SKM-1 treated with dmso at 0.1 percent for 144 hours (cell line): ENCODE data around the gene GNS.
"Not testable (repeated sequence)": the region's sequence is repeated elsewhere in the genome, so short reads cannot be mapped to it uniquely, and the experiment has no call there.

ENCODE experiments used
- DNase-seq: peaks from one replicate; lab custom pipeline; 2025; ENCODE audit not compliant: unreplicated experiment; lab: John Stamatoyannopoulos, UW

GNS gene

DNA sequence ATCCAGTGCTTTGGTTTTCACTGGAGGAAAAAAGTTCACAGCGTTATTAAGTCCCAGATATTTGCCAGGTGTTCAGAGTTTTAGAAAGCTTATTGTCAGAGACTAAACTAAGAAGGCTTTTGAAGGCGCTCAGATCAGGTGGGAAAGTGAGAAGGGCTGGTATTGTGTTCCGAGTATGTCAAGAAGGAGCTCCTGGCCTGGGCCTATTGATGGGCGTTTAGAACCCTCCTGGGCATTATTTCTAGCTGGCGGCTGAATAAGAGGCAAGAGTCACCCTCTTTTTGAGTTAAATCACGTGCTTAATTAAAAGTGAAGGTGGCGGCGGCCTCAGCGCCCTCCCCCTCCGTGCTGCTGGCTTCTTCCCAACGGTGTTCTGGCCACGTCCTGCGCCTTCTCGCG lies 20.9 kb upstream of the GNS start:
- DNase-seq, result no peak

DNA sequence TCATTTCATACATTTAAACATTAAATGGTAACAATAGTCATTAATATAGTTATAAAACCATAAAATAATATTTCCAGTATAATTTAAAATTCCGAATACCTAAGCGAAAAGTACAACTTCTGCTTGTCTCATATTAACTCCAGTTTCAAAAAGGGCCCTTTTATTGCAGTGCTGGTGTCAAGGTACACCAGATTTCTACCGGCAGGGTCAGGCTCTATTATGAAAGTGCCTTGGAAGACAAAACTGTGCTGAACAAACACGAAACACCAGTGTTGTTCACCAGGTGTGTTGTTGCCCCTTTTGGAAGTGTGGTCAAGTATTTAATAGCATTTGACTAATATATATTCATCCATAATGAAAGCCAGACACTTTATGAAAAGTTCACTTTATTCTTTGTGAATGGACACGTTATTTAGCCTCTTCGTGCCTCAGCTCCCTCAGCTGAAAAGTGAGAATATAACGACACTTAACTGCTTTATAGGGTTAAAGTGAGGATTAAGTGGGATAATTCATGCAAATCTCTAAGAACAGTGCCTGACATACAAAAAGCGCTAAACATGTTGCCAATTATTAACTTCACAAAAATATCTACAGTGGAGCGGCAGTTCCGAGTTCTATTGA lies 20.3 kb upstream of the GNS start:
- DNase-seq, result no peak

DNA sequence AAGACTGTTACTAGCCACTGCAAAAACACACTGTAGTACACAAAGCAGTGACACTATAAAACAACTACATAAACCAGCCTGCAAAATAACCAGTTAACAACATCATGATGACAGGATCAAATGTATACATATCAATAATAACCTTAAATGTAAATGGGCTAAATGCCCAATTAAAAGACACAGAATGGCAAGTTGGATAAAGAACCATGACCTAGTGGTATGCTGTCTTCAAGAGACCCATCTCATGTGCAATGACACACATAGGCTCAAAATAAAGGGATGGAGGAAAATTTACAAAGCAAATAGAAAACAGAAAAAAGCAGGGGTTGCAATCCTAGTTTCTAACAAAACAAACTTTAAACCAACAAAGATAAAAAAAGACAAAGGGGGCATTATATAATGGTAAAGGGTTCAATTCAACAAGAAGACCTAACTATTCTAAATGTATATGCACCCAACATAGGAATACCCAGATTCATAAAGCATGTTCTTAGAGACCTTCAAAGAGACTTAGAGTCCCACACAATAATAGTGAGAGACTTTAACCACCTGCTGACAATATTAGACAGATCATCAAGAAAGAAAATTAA lies 16.0 kb upstream of the GNS start:
- DNase-seq, result not testable (repeated sequence)

DNA sequence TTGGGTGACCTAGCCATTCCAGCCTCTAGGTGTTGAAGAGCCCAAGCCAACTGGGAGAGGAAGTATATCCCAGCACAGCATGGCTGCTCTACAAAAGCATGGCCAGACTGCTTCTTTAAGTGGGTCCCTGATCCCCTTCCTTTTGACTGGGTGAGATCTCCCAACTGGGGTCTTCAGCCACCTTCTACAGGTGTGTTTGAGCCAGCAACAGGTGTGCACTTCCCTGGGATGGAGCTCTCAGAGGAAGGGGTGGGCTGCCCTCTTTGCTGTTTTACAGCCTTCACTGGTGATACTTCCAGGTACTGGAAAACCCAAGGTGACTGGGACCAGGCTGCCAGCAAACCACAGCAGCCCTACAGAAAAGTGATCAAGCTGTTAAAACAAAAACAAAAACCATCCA lies 14.2 kb upstream of the GNS start:
- DNase-seq, result no peak

DNA sequence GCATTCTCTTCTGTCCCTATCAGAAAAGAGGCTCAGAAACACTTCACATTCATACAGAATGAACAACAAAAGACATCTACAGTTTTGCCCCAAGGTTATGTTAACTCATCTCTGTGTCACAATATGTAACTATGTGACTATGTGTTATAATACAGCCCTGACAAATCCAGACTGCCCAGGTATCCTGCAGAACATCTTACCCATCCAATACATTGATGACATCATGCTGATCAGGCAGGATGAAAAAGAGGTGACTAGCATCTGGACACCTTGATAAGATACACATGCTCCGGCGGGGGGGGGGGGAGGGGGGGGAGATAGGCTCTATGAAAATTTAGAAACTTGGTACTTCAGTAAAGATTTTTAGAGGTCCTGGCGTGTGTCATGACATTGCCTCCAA lies 8.3 kb upstream of the GNS start:
- no peak for DNase-seq

DNA sequence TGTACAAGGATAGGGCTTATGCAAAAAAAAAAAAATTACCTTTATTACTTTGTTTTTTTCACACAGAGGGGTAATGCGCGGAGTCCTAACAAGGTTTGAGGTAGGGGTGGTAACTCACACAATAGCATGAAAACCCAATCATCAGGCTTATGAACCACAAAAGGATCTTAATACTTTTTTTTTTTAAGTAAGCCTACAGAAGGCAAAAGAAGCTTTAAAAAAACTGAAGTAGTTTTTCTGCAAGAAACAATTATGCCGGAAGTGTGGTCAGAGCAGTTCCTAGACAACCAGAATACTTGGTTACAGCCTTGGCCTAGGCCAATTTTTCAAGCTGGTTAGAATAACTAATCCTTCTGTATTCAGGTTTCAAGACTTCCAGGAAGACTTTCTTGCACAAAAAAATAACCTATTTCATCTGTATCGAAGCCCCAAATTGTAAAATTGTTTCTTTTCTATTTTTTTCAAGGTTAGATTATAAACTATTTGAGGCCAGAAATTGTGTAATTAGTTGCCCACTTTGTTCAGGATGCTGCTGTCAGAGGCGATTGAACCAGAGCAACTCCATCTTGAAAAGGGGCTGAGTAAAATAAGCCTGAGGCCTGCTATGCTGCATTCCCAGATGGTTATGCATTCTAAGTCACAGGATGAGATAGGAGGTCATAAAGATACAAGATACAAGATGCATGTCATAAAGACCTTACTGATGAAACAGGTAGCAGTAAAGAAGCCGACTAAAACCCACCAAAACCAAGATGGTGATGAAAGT lies 1.8 kb upstream of the GNS start:
- DNase-seq, result peak; percentile 17

DNA sequence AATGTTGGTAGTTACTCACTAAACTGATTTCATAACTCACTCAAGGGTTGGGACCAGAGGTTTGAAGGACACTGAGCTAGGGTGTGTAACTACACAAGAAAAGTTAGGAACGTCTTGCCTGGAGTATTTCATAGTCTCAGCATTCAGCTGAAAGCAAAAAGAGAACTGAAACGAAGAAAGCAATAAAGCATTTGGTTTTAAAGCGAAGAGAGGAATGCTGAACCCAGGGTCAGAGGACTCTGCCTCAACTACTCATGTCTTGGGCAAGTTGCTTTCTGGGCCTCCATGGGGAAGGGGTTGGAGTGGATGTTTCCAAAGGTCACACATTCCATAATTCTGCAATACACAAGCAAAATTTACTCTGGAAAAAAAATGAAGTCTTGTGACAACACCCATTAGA lies 1.4 kb downstream of the GNS start:
- DNase-seq, result no peak

DNA sequence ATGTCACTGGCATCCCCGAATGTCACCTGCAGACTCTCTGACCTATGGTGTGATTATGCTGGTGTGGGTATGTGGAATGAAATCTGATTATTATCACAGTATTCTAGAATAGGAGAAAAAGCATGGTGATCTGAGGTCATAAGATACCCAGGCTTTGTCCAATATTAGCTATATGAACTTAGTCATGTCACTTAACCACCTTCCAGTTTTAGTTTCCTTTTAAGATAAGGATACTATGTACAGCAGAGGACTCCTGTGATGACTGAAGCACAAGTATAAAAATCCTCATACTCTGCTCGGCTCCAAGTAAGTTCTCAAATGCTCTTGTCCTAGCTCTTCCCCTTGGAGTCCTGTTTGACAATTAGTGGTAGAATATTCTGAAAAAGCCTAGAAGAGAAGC lies 2.8 kb downstream of the GNS start:
- DNase-seq, result no peak

DNA sequence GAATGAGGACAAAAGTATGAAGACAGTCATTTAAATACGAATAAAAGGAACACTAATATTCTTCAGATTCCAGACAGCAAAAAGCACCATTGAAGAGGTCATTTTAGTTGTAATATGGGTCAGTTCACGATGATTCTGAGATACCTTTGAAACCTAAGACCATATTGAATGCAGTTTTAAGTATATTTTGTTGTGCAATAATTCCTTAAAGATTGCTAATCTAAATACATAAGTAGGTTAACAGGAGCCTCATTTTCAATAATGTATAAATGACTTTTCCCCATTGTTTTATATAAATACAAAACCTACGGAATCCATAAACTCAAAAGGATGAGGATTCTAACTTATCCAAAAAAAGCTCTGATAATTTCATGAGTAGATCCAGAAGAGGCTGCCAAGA lies 5.8 kb downstream of the GNS start:
- no peak for DNase-seq

DNA sequence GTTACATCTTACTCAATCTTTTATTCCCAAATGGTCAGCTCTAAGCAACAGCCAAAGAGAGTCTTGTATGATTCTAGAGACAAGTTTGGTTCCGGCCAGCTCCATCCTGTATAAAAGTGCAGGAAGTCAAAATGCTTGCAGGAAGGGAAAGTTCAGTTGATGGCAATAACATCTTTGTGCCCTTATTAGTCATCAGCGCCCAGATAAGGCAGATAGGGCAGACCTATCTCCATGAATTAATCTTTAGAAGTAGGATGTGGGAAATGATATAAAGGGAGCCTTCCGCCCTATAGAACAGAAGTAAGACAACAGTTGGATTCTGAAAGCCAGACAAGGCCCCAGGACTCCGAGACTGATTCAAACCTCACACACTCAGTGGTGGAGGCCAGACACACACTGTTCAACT lies 6.4 kb downstream of the GNS start:
- DNase-seq, result no peak

DNA sequence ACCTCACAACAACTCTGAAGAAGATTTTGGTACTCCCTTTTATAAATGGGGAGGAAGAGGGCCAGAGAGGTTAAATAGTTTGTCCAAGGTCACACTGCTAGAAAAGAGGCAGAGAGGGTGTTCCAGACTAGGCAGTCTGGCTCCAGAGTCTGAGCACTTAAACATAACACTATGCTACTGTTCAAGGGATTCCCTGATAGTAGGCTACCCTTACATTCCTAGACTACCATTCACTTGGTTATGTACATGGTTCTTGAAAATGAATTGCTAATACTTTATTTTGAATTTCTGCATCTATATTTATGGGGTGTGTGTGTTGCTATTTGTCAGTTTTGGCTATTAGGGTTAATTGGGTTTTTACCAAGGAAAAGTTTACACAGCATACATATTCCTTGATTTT lies 7.2 kb downstream of the GNS start:
- no peak for DNase-seq

DNA sequence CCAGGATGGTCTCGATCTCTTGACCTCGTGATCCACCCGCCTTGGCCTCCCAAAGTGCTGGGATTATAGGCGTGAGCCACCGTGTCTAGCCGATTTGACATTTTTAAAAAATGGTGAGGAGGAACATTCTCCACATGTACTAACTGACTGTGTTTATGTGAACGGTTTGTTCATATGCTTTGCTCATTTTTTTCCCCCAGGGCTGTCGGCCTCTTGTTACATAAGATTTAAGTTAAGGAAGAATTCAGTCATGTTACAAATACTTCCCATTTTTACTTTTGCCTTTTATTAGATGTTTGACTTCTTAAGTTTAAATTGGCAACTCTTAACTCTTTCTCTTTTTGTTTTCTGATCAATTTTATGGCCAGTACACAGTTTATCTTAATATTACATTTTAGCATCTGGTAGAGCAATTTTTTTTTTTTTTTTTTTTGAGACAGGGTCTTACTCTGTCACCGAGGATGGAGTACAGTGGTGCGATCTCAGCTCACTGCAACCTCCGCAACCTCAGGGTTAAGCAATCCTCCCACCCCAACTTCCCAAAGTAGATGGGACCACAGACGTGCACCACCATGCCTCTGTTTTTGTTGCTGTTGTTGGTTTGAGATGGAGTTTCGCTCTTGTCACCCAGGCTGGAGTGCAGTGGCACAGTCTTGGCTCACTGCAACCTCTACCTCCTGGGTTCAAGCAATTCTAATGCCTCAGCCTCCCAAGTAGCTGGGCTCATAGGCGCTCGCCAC lies 9.6 kb downstream of the GNS start:
- DNase-seq, result peak; percentile 47

DNA sequence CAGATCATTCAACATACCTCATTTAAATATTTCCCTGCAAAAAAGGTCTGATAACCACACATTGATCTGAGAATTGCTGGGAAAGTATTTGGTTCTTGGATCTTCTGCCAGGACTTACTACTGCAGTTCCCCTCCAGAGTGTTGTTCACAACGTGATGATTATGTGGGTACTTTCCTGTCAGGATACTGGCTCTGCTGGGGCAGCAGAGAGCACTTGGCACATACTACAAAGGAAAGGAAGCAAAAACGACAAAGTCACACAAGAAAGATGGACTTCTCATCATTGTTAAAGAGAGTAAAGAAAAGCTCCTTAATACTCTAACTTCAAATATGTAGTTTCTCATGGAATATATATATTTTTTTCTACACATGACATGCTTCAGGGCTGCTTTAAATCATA lies 11.5 kb downstream of the GNS start:
- no peak for DNase-seq

DNA sequence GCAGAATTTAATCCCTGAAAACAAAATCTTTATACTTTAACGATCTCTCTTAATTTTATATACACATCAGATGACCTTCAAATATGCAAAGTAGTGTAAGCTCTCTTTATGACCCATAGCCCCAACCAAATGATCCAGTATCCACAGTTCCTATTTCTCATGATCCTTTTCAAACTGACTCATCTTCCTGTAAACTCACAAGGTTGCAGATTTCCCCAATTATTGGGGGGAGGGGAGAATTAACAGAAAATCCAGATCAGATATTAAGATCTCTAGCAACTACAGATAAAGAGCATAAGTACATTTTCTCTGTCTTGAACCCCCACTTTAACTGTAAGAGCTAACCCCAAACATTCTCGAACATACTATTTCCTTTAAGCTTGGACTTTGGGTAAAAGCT lies 12.5 kb downstream of the GNS start:
- DNase-seq, result no peak

DNA sequence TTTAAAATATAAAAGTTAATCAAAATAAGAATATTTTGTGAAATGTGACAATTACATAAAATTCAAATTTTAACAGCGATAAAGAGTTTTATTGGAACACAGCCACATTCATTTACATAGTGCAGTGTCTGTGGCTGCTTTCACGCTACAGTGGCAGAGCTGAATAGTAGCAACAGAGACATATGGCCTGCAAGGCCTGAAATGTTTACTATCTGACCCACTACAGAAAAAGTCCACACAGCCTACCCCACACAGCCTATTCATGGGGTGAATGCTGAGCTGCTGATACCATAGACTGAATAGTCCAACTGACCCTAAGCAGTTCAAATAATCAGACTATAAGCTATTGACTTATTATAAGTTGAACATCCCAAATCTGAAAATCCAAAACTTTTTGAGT lies 13.2 kb downstream of the GNS start:
- DNase-seq, result no peak

DNA sequence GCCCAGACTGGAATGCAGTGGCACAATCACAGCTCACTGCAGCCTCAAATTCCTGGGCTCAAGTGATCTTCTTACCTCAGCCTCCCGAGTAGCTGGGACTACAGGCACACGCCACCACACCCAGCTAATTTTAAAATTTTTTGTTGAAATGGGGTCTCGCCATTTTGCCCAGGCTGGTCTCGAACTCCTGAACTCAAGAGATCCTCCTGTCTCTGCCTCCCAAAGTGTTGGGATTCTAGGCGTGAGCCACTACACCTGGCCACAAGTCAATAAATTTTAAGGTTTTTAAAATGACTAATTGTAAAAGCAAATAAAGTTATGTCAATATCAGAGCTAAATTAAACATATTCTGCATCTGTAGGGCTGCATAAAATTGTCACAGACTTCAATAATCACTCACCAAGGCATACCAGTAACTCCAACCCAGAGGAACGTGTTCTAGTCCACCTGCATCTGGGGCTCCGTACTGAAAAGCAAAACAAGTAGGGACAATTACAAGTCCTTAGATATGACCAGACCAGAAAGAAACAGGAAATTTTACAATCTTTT lies 13.9 kb downstream of the GNS start:
- no peak for DNase-seq

DNA sequence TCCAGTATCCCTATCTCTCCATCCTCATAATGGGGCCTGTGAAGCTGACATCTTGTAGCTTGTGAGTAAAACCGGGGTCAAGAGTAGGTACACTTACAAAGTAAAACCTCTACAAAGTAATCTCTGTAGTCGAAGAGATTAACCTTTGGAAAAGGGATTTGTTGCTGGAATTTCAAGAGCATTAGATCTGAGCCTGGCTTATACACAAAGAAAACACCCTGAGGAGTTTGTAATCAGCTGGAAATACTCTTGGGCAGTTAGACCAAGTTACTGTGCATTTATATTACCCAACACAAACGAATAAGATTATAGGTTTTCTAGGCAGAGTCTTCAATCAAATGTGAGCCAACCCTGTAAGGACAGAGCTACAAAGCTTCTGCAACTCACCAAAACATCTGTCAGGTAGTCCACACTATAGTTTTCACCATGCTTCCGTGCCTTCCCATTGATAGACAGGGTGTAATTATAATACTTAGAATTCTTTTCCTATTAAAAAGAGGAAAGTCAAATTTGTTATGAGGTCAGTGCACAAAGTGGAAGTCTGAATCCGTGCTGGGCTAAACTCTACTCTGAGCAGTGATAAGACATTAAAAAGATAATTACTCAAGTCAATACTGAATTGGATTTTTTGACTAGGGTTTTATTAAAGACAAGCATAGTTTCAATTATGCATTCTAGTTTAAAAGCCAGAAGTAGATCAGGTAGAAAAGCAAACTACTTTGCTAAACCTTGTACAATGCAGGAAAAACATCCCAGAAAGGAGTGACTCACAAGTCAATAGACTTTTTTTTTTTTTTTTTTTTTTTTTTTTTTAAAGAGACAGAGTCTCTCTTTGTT lies 14.6 kb downstream of the GNS start:
- DNase-seq, result no peak

DNA sequence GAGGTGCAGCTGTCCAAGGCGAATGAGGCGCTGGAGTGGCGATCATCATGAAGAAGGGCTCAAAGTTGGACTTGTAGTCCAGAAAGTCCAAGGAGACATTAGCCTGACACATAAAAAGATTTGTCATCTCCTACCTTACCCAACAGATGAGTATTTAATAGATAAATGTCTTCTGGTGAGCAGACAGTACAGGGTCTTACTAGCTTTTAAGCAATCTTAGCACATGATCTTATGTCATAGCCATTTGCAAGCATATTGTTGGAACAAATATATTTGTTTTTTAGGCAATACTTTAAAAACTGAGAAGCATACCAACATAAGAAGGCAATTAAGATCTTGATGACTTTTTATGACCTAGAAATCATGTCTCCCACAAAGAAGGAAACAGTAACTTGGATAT lies 16.0 kb downstream of the GNS start:
- DNase-seq, result no peak

DNA sequence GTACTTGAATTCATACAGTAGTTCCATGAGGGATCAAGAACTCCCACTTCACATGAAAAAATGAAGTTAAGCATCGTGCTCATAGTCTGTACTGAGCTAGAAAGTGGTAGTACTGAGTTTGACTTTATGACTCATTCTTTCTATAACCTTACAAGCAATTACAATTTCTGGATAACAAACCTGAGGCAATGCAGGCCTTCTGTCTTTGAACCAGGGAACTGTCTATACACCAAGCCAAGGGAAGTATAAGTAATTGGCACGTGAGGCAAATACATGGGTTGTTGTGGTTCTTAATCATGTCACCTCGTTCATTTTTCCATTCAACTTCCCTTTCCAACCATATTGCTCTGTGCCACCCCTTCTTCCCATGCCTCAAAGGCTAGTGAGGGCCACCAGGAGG lies 16.8 kb downstream of the GNS start:
- DNase-seq, result no peak

DNA sequence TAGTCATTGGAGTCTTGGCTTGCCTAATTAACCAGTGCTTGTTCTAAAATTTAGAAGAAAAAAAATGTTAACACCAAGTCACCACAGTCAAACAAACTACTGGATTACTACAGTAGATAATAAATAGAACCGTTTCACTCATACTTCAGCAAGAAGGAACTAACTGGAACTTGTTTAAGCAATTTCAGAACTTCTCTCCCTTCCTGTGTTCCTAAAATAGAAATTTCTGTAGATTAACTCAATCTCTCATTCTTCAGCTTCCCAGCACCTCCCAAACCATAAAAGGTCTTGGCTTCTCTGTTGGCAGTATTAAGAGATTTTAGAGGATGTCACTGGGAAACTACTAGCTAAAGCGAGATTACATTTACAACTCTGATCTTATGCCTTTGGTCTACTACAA lies 18.6 kb downstream of the GNS start:
- peak; percentile 14 for DNase-seq

DNA sequence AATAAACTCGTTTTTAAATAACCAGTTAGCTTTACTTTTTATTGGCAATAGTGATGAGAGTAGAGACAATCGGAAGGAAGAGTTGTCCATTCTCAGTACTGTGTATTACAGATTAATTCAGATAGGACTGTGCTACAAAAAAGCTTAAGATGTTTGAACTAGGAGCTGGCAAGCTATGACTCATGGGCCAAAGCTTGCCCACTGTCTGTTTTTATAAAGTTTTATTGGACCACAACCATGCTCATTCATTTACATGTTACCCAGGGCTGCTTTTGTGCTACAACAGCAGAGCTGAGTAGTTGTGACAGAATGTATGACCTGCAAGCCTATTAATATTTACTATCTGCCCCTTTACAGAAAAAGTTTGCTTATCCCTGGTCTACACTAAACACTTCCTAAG lies 19.4 kb downstream of the GNS start:
- DNase-seq, result no peak
